Right lobe of liver (tissue), 4 donors: ENCODE results near the gene HBS1L.

Experiments used
- CTCF ChIP-seq, 4 donors: fragments of 200-600 bp in 3 of 4; fragments of 450-650 bp in 1 of 4; IDR thresholded peaks; one replicate each; pipeline versions ENCODE4 v1.5.1 to v1.8.0; 2016 to 2022; ENCODE audit warnings: antibody characterized with exemption in 4 of 4, mild to moderate bottlenecking in 2 of 4
- POLR2A ChIP-seq: fragments of 450-650 bp; IDR thresholded peaks from one replicate; pipeline ENCODE4 v1.6.1; 2017; ENCODE audit warnings: antibody characterized with exemption, mild to moderate bottlenecking
- donor health status: DM: no; HTN: no; CAD: no.
- donor health status: DM: no; HTN: no; CAD: no.
- donor health status: DM: no; HTN: yes; CAD: no.

DNA sequence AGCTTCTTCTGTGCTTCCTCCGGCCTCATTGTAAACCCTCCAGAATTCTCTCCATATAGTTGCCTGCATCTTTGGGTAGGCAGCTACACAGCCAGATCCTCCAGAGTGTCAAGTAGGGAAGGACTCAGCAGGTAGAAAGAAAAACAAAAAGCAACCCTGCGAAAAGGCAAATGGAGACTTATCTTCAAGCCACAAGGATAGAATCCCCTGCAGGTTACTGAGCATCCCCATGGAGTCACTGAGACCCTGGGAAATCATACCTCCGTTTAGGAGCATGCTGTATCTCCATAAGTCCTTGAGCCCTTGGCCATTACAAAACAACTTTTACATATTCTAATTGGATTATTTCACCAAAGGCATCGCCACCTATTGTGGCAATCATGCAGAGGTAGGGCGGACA lies 133.3 kb downstream of the HBS1L start:
- TF ChIP-seq POLR2A (no peak), CTCF (IDR thresholded peaks at IDR 0.05) (no peak)
